LNCAP (cell line): Measurements from ENCODE around the gene BIRC6.

ENCODE experiments used
- CTCF ChIP-seq: fragments of 450-650 bp; IDR thresholded peaks from 2 replicates; pipeline ENCODE4 v1.5.1; 2017; ENCODE audit warnings: mild to moderate bottlenecking

BIRC6 gene

GRCh38 chr2:32626639-32627221 lies 269.9 kb downstream of the BIRC6 start:
- TF ChIP-seq CTCF, result no peak

DNA sequence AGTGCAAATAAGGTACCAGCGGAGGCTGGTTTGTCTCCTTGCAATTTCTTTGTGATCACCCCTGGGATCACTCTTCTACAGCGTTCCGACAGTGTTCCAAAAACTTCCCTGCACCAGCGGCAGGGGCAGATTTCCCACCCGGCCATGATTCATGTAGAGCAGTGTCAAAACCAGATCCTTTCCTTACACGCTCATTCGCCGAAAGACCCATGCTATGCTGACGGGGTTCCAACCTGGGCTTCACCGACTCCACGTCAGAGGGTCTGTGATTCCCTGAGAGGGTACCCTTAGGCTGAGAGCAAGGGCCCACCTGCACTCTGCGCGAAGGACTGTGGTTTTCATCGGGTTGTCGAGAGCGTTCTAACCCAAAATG lies 270.6 kb downstream of the BIRC6 start:
- no peak for TF ChIP-seq CTCF

GRCh38 chr2:32627814-32628579 lies 271.2 kb downstream of the BIRC6 start, which contains the start of gene TTC27:
TSS of gene TTC27 (plus strand) at chr2:32628050. CDS start at chr2:32628293, 243 bp downstream.
- no peak for TF ChIP-seq CTCF

DNA sequence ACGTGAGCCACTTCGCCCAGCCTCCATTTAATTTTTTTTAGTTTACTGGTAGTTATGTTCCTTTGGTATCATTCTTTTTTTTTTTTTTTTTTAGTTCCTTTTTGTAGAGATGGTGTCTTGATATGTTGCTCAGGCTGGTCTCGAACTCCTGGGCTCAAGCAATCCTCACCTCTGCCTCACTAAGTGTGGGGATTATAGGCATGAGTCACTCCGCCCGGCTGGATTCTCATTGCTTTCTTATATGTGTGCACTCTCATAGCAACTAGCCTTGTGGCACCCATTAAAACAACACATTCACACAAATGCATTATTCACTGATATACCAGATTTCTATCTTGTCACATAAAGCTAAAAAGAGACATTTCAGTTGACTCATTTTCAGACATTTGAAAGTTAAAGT lies 275.3 kb downstream of the BIRC6 start:
- no peak for TF ChIP-seq CTCF

- TF ChIP-seq CTCF, result no peak
Measured at GRCh38 chr2:32633040-32633439, 276.2 kb downstream of the BIRC6 start.

- no peak for TF ChIP-seq CTCF
Measured at GRCh38 chr2:32641180-32641579, 284.4 kb downstream of the BIRC6 start.

- TF ChIP-seq CTCF, result no peak
Measured at GRCh38 chr2:32647180-32647651, 290.4 kb downstream of the BIRC6 start.
